Lower leg skin (tissue), 4 donors: Measurements from ENCODE around the gene IL1R2. TPM values are rescaled to one million over a fixed set of nuclear protein-coding genes. Genes with fewer than 3 reads are reported as not detected.

Source experiments
- DNase-seq, 2 donors: peaks; one replicate each; pipeline ENCODE4 v3.0.0-alpha.2; 2019; ENCODE audit warnings: low spot score in 2 of 2
- H3K4me3 ChIP-seq: fragments of 200-600 bp; sonication (generic); 2 replicates; pipeline ENCODE4 v1.5.1; 2017; ENCODE audit warnings: mild to moderate bottlenecking, low read depth; ENCODE audit not compliant: poor library complexity, severe bottlenecking
- CTCF ChIP-seq, 3 donors: fragments of 450-650 bp; IDR thresholded peaks; one replicate each; pipeline ENCODE4 v1.5.1; 2016; ENCODE audit warnings: antibody characterized with exemption in 3 of 3, mild to moderate bottlenecking in 3 of 3, moderate library complexity in 2 of 3
- POLR2A ChIP-seq, 2 donors: fragments of 450-650 bp; IDR thresholded peaks; one replicate each; pipeline ENCODE4 v1.6.1; 2016 to 2017; ENCODE audit warnings: antibody characterized with exemption in 2 of 2, mild to moderate bottlenecking in 1 of 2, moderate library complexity in 1 of 2
- WGBS, 2 donors: methylation state at CpG; one replicate each; pipeline ENCODE4 v1.1.5; 2018; 5-methylcytosine and 5-hydroxymethylcytosine counted together
- intact Hi-C: fragments of 100-400 bp; cut with DNase I; formaldehyde crosslinking; loops from one replicate; pipeline ENCODE4 v1.15.0; 2023; ENCODE audit warnings: low total_unique reads
- total RNA-seq, 4 donors: library from RNA; depleted of rRNA; stranded (reverse); fragments of >200 nt; gene quantifications; one replicate each; pipeline ENCODE4 v1.1.0, GENCODE V29; 2016

IL1R2 gene
- total RNA-seq, 4 donors from 2014 or later = 58.4 to 106 (median 68.7) TPM

- TF ChIP-seq CTCF (IDR thresholded peaks at IDR 0.05) (no peak), POLR2A (IDR thresholded peaks at IDR 0.05) (no peak)
- intact Hi-C loops = no loop called here
- 80 to 83% methylated on average over 2 to 3 of the region's 3 CpGs for WGBS, 2 donors
- no peak overlapping the region for H3K4me3 ChIP-seq
- DNase-seq = no peak
Observed at GRCh38 chr2:101969723-101970122, 22.0 kb upstream of the IL1R2 start.

- DNase-seq = no peak
- intact Hi-C loops = no loop called here
- TF ChIP-seq CTCF (IDR thresholded peaks at IDR 0.05) = no peak
- no peak for TF ChIP-seq POLR2A (IDR thresholded peaks at IDR 0.05)
- no peak overlapping the region for H3K4me3 ChIP-seq
- 94 to 100% methylated on average over 1 of the region's 1 CpG for WGBS, 2 donors
Observed at GRCh38 chr2:101970901-101971300, 20.9 kb upstream of the IL1R2 start.

- no peak for DNase-seq
- TF ChIP-seq CTCF (IDR thresholded peaks at IDR 0.05) (no peak), POLR2A (IDR thresholded peaks at IDR 0.05) (no peak)
- no peak overlapping the region for H3K4me3 ChIP-seq
- intact Hi-C loops = no loop called here
Observed at GRCh38 chr2:101971836-101972235, 19.9 kb upstream of the IL1R2 start.

- no peak overlapping the region for H3K4me3 ChIP-seq
- intact Hi-C loops = no loop called here
- peak in 1 of 2 donors; percentile 59 for DNase-seq
- TF ChIP-seq CTCF (IDR thresholded peaks at IDR 0.05) (no peak), POLR2A (IDR thresholded peaks at IDR 0.05) (no peak)
- 49 to 55% methylated on average over 7 of the region's 7 CpGs for WGBS, 2 donors
Observed at GRCh38 chr2:101972621-101973434, 18.9 kb upstream of the IL1R2 start.

GRCh38 chr2:101974663-101975062, 17.1 kb upstream of the IL1R2 start:
- WGBS, 2 donors = 63 to 76% methylated on average over 8 of the region's 8 CpGs
- DNase-seq = no peak
- TF ChIP-seq CTCF (IDR thresholded peaks at IDR 0.05) = no peak
- TF ChIP-seq POLR2A (IDR thresholded peaks at IDR 0.05) = no peak
- intact Hi-C loops = no loop called here
- no peak overlapping the region for H3K4me3 ChIP-seq
